ENCODE data around the gene KRT39. TPM values are rescaled to one million over a fixed set of nuclear protein-coding genes. Genes with fewer than 3 reads are reported as not detected.

Gene KRT39
- polyA plus RNA-seq, 1 donor (not counting 4 experiments of a cell fraction or from before 2014, with no cell fraction given): not detected

DNA sequence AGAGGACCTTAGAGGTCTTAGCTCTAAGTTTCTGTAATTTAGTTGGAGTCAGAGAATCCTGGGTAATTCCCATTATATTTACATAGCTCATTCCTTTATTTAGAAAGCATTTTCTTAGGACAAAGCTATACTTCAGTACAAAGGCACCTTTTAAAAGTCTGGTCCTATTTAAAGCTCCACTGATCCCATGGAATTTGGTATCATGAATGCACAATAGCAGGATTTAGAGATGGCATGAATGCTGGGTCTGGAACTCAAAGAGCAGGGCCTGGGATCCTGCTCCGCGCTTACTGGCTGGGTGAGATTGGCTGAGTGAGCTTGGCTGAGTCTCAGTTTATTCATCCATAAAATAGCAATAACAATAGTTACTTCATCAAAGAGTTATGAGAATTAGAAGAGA lies 34.1 kb downstream of the KRT39 start:
- no peak overlapping the region for H3K27ac ChIP-seq (ENCODE audit: control insufficient read depth, insufficient read depth, low read length)
- no peak overlapping the region for H2AFZ ChIP-seq (ENCODE audit: control insufficient read depth, low read length)
- no peaks in the 10 kb centered on the region for H3K79me2 ChIP-seq (ENCODE audit: control insufficient read depth, insufficient read depth, low read length)
- no peak overlapping the region for H3K9ac ChIP-seq (ENCODE audit: control insufficient read depth, extremely low read depth, insufficient read depth, low read length)
- H3K36me3 ChIP-seq (ENCODE audit: control insufficient read depth in 2 of 2, extremely low read depth in 1 of 2, insufficient read depth in 2 of 2, low read length in 2 of 2): no peaks in the 10 kb centered on the region
- H3K4me1 ChIP-seq (ENCODE audit: control insufficient read depth, extremely low read depth, insufficient read depth, low read length): peaks cover 14% of the 10 kb centered on the region
- FAIRE-seq: no peak
- no peaks in the 10 kb centered on the region for H3K9me3 ChIP-seq (ENCODE audit: control insufficient read depth, low read depth, low read length)
- TF ChIP-seq EZH2 (IDR thresholded peaks at IDR 0.05; ENCODE audit: low read length) (no peak), CTCF (optimal IDR thresholded peaks at IDR 0.05 in 1 of 3, IDR thresholded peaks at IDR 0.05 in 1 of 3, conservative IDR thresholded peaks at IDR 0.05 in 1 of 3; ENCODE audit: extremely low read depth in 1 of 3, insufficient read depth in 2 of 3, low read length in 3 of 3) (no peak)
- no peak overlapping the region for H3K4me2 ChIP-seq (ENCODE audit: control insufficient read depth, extremely low read depth, insufficient read depth, low read depth, low read length)
- H3K4me3 ChIP-seq (ENCODE audit: control insufficient read depth in 2 of 3, extremely low read depth in 1 of 3, insufficient read depth in 2 of 3, low read depth in 1 of 3, low read length in 3 of 3): no peak overlapping the region
- H3K9me1 ChIP-seq (ENCODE audit: control insufficient read depth, extremely low read depth, insufficient read depth, low read length): no peaks in the 10 kb centered on the region
- dilution Hi-C loops (cut with MboI; ENCODE audit: extremely low pct_ligation_motif_present, low sequenced_read_pairs): no loop called here
- H4K20me1 ChIP-seq (ENCODE audit: control insufficient read depth, extremely low read depth, insufficient read depth, low read length): no peaks in the 10 kb centered on the region
- no peaks in the 10 kb centered on the region for H3K27me3 ChIP-seq (ENCODE audit: control insufficient read depth, extremely low read depth, insufficient read depth, low read length)
- no peak for DNase-seq (ENCODE audit: low read depth, low spot score)

DNA sequence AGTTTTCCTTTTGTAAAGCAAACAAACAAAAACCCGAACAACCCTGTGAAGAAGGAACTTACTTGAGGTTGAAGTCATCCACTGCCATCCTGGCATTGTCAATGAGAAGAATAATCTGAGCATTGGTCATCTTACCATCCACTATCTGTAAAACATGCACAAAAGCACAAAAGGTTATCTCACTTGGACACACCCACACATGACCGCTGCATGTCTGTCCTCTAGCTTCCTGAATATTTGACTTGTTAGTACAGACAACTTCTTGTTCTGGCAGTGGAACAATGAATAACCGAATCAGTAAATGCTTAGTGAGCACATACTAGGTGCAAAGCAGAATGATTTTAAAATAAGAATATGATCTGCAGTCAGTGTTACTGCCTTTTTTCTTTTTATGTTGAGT lies 35.4 kb downstream of the KRT39 start:
- FAIRE-seq (peak; percentile 92), DNase-seq (ENCODE audit: low read depth, low spot score) (no peak)
- H3K79me2 ChIP-seq (ENCODE audit: control insufficient read depth, insufficient read depth, low read length): no peaks in the 10 kb centered on the region
- H2AFZ ChIP-seq (ENCODE audit: control insufficient read depth, low read length): no peak overlapping the region
- H3K4me2 ChIP-seq (ENCODE audit: control insufficient read depth, extremely low read depth, insufficient read depth, low read depth, low read length): peak overlapping the region; percentile 6
- H3K36me3 ChIP-seq (ENCODE audit: control insufficient read depth in 2 of 2, extremely low read depth in 1 of 2, insufficient read depth in 2 of 2, low read length in 2 of 2): no peaks in the 10 kb centered on the region
- H3K4me3 ChIP-seq (ENCODE audit: control insufficient read depth in 2 of 3, extremely low read depth in 1 of 3, insufficient read depth in 2 of 3, low read depth in 1 of 3, low read length in 3 of 3): no peak overlapping the region
- H3K4me1 ChIP-seq (ENCODE audit: control insufficient read depth, extremely low read depth, insufficient read depth, low read length): peaks cover 6% of the 10 kb centered on the region
- H3K9ac ChIP-seq (ENCODE audit: control insufficient read depth, extremely low read depth, insufficient read depth, low read length): no peak overlapping the region
- no peak for TF ChIP-seq EZH2 (IDR thresholded peaks at IDR 0.05; ENCODE audit: low read length)
- no peak for TF ChIP-seq CTCF (optimal IDR thresholded peaks at IDR 0.05 in 1 of 3, IDR thresholded peaks at IDR 0.05 in 1 of 3, conservative IDR thresholded peaks at IDR 0.05 in 1 of 3; ENCODE audit: extremely low read depth in 1 of 3, insufficient read depth in 2 of 3, low read length in 3 of 3)
- no peaks in the 10 kb centered on the region for H3K9me3 ChIP-seq (ENCODE audit: control insufficient read depth, low read depth, low read length)
- no peaks in the 10 kb centered on the region for H4K20me1 ChIP-seq (ENCODE audit: control insufficient read depth, extremely low read depth, insufficient read depth, low read length)
- dilution Hi-C loops (cut with MboI; ENCODE audit: extremely low pct_ligation_motif_present, low sequenced_read_pairs): no loop called here
- no peak overlapping the region for H3K27ac ChIP-seq (ENCODE audit: control insufficient read depth, insufficient read depth, low read length)
- H3K27me3 ChIP-seq (ENCODE audit: control insufficient read depth, extremely low read depth, insufficient read depth, low read length): no peaks in the 10 kb centered on the region
- H3K9me1 ChIP-seq (ENCODE audit: control insufficient read depth, extremely low read depth, insufficient read depth, low read length): no peaks in the 10 kb centered on the region
